Activated CD4-positive, alpha-beta T cell treated with anti-CD3 and anti-CD28 coated beads, Interleukin-2, Interleukin-6, amounts not matched to agents 100 ng/mL and 50 ng/mL, durations not matched to agents 16 hours and 8 hours (primary cell): ENCODE results near the gene ZNF66.
"Not testable (repeated sequence)": the region's sequence is repeated elsewhere in the genome, so short reads cannot be mapped to it uniquely, and the experiment has no call there.

ENCODE experiments used
- DNase-seq: peaks from one replicate; pipeline ENCODE4 v3.0.0-alpha.2; 2020

ZNF66 gene

DNA sequence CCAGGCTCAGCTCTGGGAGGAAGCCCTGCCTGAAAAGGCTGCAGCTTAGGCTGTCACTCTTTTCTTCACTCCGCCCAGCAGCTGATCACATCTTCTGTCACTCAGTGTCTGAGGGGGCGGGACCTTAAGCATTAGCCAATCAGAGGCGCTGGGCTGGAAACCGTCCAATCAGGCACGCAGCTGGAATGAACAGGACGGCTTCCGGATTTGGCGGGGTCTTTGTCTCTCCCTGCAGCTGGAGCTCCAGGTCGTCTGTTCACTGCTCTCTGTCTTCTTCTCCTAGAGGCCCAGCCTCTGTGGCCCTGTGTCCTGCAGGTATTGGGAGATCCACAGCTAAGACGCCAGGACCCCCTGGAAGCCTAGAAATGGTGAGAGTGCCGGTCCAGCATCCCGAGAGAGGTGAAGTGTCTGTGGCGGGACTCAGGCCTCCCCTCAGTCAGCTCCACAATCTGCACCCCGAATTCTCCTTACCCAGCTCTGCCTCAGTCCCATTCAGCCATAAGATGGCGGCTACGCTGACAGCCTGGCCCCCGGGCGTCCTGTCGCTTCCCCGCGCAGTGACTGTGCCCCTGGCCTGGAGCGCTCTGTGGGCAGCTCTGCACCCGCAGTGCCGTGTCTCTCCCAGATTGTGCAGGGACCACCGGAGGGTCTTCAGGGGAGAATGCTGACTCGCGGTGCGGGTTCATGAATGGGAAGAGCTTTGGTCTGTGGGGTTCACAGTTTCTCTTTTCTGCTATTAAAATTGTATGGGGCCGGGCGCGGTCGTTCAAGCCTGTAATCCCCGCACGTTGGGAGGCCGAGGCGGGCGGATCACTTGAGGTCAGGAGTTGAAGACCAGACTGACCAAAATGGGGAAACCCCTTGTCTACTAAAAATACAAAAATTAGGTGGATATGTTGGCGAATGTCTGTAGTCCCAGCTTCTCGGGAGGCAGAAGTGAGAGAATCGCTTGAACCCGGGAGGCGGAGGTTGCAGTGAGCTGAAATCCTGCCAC is at the start of gene ZNF66:
TSS of gene ZNF66 (plus strand) at position 222 of the 994 bp plus-strand sequence. CDS start at position 366, 144 bp downstream.
- peak; percentile 96 for DNase-seq

DNA sequence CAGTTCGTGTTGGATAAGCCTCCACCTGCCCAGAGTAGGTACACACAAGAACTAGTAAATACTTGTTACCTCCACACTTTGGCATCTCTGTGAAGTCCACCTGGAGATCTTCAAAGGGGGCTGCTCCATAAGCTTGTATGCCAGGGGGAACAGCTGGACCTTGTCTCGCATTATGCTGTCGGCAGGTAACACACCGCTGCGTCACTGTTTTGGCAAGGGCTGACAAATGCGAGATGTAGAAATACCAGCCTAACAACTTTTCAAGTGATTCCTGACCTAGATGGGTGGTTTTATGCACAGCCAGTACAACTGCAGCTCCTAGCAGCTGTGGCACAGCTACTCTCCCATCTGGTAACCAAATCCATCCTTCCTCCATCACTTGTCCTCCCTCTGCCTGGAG is 25.9 kb upstream of the ZNF66 start:
- DNase-seq: not testable (repeated sequence)

DNA sequence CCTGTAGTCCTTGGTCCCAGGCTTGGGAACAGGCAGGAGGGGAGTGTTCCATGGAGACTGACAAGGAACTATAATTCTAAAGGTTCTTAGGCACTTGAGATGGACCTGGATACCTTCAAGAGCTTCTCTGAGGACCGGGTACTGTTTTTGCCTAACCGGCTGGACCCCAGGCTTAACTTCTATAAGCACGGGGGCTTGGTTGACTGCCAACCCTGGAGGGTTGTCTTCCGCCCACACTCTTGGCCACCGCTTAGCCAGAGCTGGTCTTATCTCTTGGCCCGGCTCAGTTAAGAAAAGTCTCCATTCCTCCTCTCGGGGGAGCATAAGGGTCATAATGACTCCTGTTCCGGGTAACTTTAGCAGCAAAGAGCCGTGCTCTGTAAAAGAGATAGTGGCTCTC is 23.8 kb upstream of the ZNF66 start:
- DNase-seq: not testable (repeated sequence)

DNA sequence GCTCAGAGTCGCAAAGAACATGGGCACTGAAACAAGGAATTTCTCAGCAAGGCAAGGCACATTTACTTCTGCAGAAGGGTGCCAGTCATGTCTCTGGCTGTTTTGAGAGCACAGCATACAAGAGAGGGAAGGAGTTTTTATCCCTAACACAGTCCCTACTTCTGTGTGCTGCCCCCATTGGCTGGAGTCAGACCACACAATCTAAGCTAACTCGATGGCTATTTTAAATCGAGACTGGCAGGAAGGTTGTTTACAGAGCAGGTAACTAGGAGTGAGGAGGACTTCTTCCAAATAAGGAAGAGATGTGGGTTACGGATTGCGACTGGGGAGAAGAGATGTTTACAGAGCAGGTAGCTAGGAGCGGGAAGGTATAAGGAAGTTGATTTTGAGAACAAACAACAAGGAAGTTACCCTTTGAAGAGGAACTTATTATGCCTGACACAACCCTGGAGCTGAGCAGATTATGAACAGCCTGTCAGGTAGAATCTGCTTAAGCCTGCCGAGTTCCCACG is 6.8 kb upstream of the ZNF66 start:
- DNase-seq: not testable (repeated sequence)

DNA sequence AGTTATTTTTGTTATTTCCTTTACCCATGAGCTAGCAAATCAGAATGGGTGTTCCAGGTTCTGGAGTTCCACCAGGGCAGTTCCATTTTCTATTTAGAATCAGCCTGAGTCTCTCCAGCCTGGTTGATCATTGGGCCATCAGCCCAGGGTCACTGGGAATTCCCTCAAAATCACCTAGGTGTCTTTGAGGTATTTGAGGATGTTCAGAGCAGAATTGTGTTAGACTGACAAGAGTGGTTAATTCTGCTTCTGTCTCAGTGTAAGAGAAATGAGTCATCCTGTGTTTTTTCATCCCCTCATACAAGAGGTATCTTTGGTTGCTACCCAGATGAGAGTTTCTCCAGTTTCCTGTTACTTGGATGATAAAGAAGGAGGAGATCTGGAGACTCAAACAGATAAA is 11.7 kb downstream of the ZNF66 start:
- peak; percentile 11 for DNase-seq

DNA sequence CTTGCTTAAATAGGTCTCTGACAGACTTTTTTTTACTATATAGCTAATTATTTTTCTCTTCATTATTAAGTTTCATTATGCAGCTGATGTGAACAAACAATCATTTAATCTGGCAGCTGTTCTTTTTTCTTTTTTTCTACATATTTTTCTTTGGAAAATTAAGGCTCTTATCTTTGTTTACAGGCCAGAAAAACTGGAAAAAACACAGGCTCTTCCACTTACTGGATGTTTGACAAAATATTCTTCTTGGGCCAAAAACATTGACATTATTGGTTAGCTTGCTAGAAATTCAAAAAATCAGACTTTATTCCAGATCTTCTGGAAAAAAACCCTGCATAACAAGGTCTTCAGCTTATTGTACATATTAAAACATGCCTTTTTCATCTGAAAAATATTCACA is 15.7 kb downstream of the ZNF66 start:
- DNase-seq: no peak

DNA sequence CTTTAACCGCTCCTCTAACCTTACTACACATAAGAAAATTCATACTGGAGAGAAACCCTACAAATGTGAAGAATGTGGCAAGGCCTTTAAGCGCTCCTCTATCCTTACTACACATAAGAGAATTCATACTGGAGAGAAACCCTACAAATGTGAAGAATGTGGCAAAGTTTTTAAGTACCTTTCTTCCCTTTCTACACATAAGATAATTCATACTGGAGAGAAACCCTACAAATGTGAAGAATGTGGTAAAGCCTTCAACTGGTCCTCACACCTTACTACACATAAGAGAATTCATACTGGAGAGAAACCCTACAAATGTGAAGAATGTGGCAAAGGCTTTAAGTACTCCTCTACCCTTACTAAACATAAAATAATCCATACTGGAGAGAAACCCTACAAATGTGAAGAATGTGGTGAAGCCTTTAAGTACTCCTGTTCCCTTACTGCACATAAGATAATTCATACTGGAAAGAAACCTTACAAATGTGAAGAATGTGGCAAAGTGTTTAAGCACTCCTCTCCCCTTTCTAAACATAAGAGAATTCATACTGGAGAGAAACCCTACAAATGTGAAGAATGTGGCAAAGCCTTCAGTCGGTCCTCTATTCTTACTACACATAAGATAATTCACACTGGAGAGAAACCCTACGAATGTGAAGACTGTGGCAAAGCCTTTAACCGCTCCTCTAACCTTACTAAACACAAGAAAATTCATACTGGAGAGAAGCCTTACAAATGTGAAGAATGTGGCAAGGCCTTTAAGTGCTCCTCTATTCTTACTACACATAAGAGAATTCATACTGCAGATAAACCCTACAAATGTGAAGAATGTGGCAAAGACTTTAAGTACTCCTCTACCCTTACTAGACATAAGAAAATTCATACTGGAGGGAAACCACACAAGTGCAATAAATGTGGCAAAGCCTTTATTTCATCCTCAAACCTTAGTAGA is 30.5 kb downstream of the ZNF66 start:
- not testable (repeated sequence) for DNase-seq

DNA sequence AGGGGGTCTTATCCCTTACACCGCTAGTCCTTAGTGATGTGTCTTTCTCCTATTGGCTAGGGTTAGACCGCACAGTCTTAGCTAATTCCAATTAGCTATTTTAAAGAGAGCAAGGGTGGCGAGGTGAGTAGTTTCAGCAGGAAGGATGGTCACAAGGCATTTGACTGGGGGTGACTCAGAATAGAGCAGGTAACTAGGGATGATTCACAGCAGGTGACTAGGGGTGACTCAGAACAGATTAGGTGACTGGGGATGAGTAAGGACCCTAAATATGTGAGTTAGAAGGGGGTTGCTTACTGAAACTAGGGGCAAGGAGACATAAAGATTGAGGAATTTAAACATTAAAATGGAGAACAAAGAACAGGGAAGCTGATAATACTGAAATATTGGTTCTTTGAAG is 64.3 kb downstream of the ZNF66 start:
- DNase-seq: no peak
